Activated CD4-positive, alpha-beta T cell treated with anti-CD3 and anti-CD28 coated beads, Interleukin-10, Interleukin-2, amounts not matched to agents 100 ng/mL and 50 ng/mL, durations not matched to agents 16 hours and 8 hours (primary cell): ENCODE measurements around the gene CR1.
"Not testable (repeated sequence)": the region's sequence is repeated elsewhere in the genome, so short reads cannot be mapped to it uniquely, and the experiment has no call there.

ENCODE experiments used
- DNase-seq: peaks from one replicate; pipeline ENCODE4 v3.0.0-alpha.2; 2020

Gene CR1

DNA sequence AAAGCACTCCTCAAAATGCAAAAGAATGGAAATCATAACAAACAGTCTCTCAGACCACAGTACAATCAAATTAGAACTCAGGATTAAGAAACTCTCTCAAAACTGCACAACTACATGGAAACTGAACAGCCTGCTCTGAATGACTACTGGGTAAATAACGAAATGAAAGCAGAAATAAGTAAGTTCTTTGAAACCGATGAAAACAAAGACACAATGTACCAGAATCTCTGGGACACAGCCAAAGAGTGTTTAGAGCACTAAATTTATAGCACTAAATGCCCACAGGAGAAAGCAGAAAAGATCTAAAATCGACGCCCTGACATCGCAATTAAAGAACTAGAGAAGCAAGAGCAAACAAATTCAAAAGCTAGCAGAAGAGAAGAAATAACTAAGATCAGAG lies 95.2 kb downstream of the CR1 start:
- DNase-seq, result not testable (repeated sequence)

DNA sequence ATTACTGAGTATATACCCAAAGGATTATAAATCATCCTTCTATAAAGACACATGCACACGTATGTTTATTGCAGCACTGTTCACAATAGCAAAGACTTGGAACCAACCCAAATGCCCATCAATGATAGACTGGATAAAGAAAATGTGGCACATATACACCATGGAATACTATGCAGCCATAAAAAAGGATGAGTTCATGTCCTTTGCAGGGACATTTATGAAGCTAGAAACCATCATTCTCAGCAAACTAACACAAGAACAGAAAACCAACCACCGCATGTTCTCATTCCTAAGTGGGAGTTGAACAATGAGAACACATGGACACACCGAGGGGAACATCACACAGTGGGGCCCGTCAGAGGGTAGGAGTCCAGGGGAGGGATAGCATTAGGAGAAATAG lies 98.1 kb downstream of the CR1 start:
- not testable (repeated sequence) for DNase-seq

- DNase-seq, result no peak
Measured at GRCh38 chr1:207603777-207604176, 107.8 kb downstream of the CR1 start.

DNA sequence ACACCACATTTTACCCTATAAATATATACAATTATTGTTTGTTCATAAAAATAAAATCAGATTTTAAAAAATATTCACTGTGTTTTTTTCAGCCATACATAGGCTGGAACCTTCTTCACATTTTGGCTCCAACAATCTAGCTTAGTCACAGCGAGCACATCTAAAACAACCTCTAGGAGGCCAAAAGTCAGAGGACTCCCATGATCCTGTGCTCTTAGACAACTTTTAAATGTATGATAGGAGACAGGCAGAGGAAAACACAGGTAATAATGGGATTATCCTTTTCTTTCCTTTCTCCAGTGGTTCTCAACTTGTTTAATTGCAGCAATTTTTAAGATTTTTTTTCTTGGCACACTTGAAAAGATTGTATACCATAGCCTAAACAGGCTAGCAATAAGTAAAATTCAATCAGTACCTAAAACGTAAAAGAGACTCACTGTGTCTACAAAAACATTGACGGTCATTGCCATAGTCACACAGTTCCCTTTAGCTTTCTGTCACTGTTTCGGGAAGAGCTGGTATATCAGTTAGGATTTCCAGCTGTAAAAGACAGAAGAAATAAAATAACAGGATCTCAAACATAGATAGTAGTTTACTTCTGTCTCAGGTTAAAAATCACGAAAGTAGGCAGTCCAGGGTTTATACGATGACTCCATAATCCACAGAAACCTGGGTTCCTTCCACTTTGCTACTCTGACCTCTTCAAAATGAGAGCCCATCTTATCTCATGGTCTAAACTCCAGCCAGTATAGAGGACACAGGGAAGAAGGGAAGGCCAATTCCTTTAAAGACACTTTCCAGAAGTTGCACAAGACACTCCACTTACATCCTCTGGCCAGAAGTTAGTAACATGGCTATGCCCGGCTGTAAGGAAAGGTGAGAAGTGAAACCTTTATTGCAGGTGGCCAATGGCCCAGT lies 109.7 kb downstream of the CR1 start:
- DNase-seq, result no peak

DNA sequence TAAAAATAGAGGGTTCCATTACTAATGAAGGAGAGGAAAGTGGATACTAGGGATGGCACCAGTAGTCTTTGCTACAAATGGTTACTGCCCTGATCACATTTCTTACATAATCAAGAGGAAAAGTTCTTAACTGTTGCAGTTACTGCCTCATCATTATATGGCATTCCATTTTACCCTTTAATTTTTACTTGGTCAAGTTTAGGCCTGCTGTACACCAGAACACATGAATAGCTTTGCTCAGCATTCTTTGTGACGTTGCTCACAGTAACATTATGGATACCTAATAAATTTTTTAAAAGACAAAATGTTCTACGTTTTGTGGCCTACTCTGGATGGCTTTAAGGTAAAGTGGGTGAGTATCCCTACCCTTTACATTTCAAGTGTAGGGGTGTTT lies 110.4 kb downstream of the CR1 start:
- DNase-seq, result no peak

DNA sequence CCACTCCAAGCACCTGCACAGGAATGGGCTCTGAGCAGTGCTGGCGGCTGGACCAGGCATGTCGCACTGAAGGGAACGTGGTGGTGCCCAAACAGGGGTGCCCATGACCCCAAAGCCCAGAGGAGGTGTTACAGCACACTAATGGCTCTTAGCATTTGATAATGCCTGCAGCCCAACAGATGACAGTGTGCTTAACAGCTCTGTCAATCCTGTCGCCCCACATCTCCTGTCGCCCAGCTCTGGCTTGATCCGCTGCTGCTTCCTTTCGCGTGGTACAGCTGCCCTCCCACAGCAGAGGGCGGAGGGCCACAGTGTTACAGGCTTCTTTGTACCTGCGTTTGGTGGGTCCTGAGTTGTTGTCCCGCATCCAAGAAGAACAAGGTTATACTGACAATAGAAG lies 116.8 kb downstream of the CR1 start:
- DNase-seq, result no peak

DNA sequence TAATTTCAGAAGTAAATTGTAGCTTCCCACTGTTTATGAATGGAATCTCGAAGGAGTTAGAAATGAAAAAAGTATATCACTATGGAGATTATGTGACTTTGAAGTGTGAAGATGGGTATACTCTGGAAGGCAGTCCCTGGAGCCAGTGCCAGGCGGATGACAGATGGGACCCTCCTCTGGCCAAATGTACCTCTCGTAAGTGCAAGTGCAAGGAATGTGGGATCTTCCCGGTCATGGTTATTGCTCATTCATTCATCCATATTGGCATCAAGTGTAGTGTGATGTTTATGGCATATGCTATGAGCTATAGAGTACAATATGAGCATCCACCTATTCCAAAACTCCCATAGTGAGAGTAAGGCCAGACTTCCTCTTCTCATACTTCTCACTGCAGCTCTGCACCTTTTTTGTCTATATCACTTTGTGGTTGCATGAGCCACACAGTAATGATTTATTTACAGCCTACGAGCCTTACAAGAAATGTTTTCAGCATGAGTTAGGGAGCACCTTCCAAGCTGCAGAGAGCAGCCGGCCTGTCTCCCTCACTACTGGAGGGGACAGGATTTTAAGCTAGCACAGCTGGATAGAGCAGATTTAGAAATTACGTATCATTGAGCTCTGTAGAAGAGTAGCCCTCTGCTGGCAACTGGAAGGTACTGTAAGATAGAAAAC lies 124.0 kb downstream of the CR1 start:
- peak; percentile 48 for DNase-seq

DNA sequence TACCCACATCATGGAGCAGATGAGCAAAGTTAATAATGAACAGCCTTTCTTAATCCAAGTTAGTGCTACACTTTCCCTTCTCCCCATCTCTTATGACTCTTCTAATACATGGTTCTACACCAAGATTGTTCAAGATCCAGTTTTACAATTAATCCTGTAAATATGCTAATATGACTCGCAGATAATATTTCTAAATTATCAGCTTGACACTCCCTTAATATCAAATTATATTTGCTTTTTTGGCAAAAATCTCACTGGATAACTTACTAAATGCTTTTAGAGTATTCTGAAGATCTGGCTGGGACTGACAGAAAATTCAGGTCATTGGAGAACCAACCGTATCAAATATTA lies 124.6 kb downstream of the CR1 start:
- no peak for DNase-seq

GRCh38 chr1:207625504-207626071 lies 129.6 kb downstream of the CR1 start:
- DNase-seq, result not testable (repeated sequence)

DNA sequence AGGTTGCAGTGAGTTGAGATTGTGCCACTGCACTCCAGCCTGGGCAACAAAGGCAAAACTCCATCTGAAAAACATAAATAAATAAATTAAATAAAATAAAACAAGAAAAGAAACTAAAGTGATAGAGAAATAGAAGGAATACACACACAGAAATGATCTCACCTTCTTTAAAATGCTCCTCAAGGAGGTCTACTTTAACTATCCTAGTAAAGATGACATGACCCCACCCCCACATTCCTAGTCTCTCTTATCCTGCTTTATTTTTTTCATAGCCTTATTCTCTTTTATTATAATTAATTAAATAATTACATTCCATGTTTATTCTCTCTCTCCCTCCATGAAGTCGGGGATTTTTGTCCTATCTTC lies 131.0 kb downstream of the CR1 start:
- DNase-seq, result no peak

DNA sequence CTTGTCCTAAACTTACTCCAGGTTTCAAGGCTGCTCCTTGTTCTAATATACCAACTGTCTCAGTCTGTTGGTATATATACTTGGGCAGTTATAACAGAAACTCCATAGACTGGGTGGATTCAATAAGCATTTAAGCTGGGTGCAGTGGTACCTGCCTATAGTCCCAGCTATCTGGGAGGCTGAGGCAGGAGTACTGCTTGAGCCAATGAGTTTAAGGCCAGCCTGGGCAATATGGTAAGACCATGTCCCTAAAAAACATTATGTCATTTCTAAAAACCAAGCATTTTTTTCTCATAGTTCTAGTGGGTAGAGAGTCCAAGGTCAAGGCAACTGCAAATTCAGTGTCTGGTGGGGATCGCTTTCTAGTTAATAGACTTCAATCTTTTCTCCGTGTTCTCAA lies 131.5 kb downstream of the CR1 start:
- no peak for DNase-seq

- DNase-seq, result no peak
Measured at GRCh38 chr1:207628776-207629175, 132.8 kb downstream of the CR1 start.

DNA sequence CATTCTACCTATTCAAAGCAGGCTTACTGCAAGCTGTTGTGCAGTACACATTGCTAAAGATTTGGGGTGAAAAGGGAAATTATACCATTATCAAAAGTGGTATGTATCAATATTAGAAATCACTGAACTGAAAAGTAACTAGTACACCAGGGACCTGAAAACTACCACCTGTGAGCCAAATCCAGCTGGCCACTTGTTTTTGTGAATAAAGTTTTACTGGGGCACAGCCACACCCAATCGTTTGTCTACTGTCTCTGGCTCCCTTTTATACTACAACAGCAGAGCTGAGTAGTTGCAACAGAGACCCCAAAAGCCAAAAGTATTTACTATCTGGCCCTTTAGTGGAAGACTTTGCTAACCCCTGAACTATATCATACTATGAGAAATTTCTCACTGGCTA lies 135.2 kb downstream of the CR1 start:
- no peak for DNase-seq

DNA sequence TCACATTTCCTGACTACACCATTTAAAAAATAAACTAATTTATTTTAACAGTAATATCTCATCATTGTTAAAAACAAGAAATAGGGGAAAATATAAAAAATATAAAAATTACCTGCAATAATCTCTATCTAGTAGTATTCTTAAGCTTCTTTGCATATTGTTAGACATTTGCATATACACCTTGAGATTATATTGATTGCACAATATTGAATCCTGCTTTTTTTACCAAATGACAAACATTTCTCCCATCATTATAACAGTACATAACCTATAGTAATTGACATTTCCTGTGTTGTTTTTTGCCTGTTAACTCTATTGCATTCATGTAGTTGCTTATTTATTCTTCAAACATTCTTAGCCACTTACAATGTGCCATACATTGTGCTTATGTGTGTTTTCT lies 137.3 kb downstream of the CR1 start:
- DNase-seq, result no peak

- not testable (repeated sequence) for DNase-seq
Measured at GRCh38 chr1:207633699-207634289, 137.8 kb downstream of the CR1 start.

- not testable (repeated sequence) for DNase-seq
Measured at GRCh38 chr1:207634293-207634692, 138.3 kb downstream of the CR1 start.

DNA sequence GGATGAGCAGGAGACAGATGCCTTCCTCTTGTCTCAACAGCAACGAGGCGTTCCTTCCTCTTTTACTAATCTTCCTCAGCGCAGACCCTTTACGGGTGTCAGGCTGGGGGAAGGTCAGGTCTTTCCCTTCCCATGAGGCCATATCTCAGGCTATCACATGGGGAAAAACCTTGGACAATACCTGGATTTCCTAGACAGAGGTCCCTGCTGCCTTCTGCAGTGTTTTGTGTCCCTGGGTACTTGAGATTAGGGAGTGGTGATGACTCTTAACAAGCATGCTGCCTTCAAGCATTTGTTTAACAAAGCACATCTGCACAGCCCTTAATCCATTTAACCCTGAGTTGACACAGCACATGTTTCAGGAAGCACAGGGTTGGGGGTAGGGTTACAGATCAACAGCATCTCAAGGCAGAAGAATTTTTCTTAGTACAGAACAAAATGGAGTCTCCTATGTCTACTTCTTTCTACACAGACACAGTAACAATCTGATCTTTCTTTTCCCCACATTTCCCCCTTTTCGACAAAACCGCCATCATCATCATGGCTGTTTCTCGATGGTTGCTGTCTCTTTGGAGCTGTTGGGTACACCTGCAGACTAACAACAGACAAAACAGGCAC lies 139.7 kb downstream of the CR1 start:
- DNase-seq, result not testable (repeated sequence)

- DNase-seq, result not testable (repeated sequence)
Measured at GRCh38 chr1:207638487-207639145, 142.7 kb downstream of the CR1 start.

GRCh38 chr1:207639362-207639761 lies 143.4 kb downstream of the CR1 start:
- not testable (repeated sequence) for DNase-seq

- no peak for DNase-seq
Measured at GRCh38 chr1:207644166-207644851, 148.4 kb downstream of the CR1 start.

GRCh38 chr1:207644852-207645634 lies 149.1 kb downstream of the CR1 start, which contains the start of gene CR1L:
CR1L (plus strand) TSS chr1:207645133; CDS start chr1:207645234, 101 bp downstream.
- peak; percentile 73 for DNase-seq
